SU-DHL-6 (cell line): ENCODE measurements around the gene RASL10A.

Source experiments
- H2AFZ ChIP-seq: fragments of 200-600 bp; sonication (generic); 2 replicates; pipeline ENCODE4 v1.6.1; 2014; ENCODE audit warnings: low read depth, mild to moderate bottlenecking, moderate library complexity, mixed read lengths, antibody characterized with exemption, low read length; ENCODE audit not compliant: severe bottlenecking
- H3F3A ChIP-seq: fragments of 200-600 bp; shearing (Covaris generic); 2 replicates; pipeline ENCODE4 v1.6.0; 2016; ENCODE audit warnings: antibody characterized with exemption, mild to moderate bottlenecking; ENCODE audit not compliant: insufficient read depth
- H3K27ac ChIP-seq: fragments of 200-600 bp; sonication (generic); 2 replicates; pipeline ENCODE4 v1.5.1; 2016; ENCODE audit warnings: low read depth, mild to moderate bottlenecking, low read length, moderate library complexity, mixed read lengths
- H3K27me3 ChIP-seq: fragments of 200-600 bp; sonication (generic), shearing (Covaris generic); 2 replicates; pipeline ENCODE4 v1.6.0; 2014; ENCODE audit warnings: mild to moderate bottlenecking, low read length
- H3K36me3 ChIP-seq: fragments of 200-600 bp; sonication (generic); 2 replicates; pipeline ENCODE4 v1.6.1; 2014; ENCODE audit warnings: mild to moderate bottlenecking, low read length, mixed read lengths
- H3K4me2 ChIP-seq: fragments of 300-600, 200-600 bp; shearing (Covaris generic), sonication (generic); 2 replicates; pipeline ENCODE4 v1.6.0; 2014; ENCODE audit warnings: low read length, low read depth, mild to moderate bottlenecking; ENCODE audit not compliant: poor library complexity, severe bottlenecking
- H3K4me3 ChIP-seq: fragments of 200-600 bp; sonication (generic); 2 replicates; pipeline ENCODE4 v1.5.1; 2014; ENCODE audit warnings: antibody characterized with exemption, low read length, mild to moderate bottlenecking, mixed read lengths; ENCODE audit not compliant: insufficient read depth, poor library complexity, severe bottlenecking
- H3K79me2 ChIP-seq: fragments of 200-600 bp; sonication (generic); 2 replicates; pipeline ENCODE4 v1.6.1; 2014; ENCODE audit warnings: mild to moderate bottlenecking, low read length, moderate library complexity; ENCODE audit not compliant: insufficient read depth
- H3K9ac ChIP-seq: fragments of 200-600 bp; sonication (generic); 2 replicates; pipeline ENCODE4 v1.7.0; 2014; ENCODE audit warnings: mild to moderate bottlenecking, low read length
- H3K9me2 ChIP-seq: fragments of 200-600 bp; sonication (generic); replicated peaks from 2 replicates; pipeline ENCODE4 v1.6.1; 2014; ENCODE audit warnings: low read length; ENCODE audit not compliant: insufficient read depth
- H3K9me3 ChIP-seq: fragments of 200-600 bp; sonication (generic); 2 replicates; pipeline ENCODE4 v1.6.1; 2014; ENCODE audit warnings: low read length, mixed read lengths; ENCODE audit not compliant: insufficient read depth
- H4K20me1 ChIP-seq: fragments of 200-600 bp; sonication (generic); 2 replicates; pipeline ENCODE4 v1.6.1; 2014; ENCODE audit warnings: low read depth, mild to moderate bottlenecking, antibody characterized with exemption, low read length, moderate library complexity, mixed read lengths
- CTCF ChIP-seq: fragments of 200-600 bp; sonication (generic); IDR thresholded peaks from one replicate; pipeline ENCODE4 v1.5.1; 2017; ENCODE audit warnings: antibody characterized with exemption, mild to moderate bottlenecking, low read length, moderate library complexity; ENCODE audit not compliant: insufficient read depth, poor library complexity, severe bottlenecking
- EZH2phosphoT487 ChIP-seq: fragments of 200-600 bp; sonication (generic), shearing (Covaris generic); conservative IDR thresholded peaks from 2 replicates; pipeline ENCODE4 v1.6.1; 2018; ENCODE audit warnings: mild to moderate bottlenecking, antibody characterized with exemption, low read length, moderate library complexity, mixed read lengths

The RASL10A gene

GRCh38 chr22:29307596-29308147, 7.8 kb downstream of the RASL10A start:
- no peak overlapping the region for H3K27ac ChIP-seq
- no peak overlapping the region for H3K9ac ChIP-seq
- no peak overlapping the region for H3K4me3 ChIP-seq
- no peak for TF ChIP-seq CTCF
- no peak for TF ChIP-seq EZH2phosphoT487
- H3K4me2 ChIP-seq = no peak overlapping the region
- H3F3A ChIP-seq = no peaks in the 10 kb centered on the region
- H3K27me3 ChIP-seq = no peaks in the 10 kb centered on the region
- no peaks in the 10 kb centered on the region for H4K20me1 ChIP-seq
- no peaks in the 10 kb centered on the region for H3K9me3 ChIP-seq
- no peaks in the 10 kb centered on the region for H3K9me2 ChIP-seq
- no peaks in the 10 kb centered on the region for H3K36me3 ChIP-seq
- no peak overlapping the region for H2AFZ ChIP-seq
- H3K79me2 ChIP-seq = no peaks in the 10 kb centered on the region

GRCh38 chr22:29306835-29307595, 8.5 kb downstream of the RASL10A start:
- no peaks in the 10 kb centered on the region for H3K9me2 ChIP-seq
- no peaks in the 10 kb centered on the region for H3K27me3 ChIP-seq
- H3K4me2 ChIP-seq = peak overlapping the region; percentile 1
- no peak for TF ChIP-seq CTCF
- TF ChIP-seq EZH2phosphoT487 = no peak
- no peaks in the 10 kb centered on the region for H4K20me1 ChIP-seq
- no peak overlapping the region for H3K27ac ChIP-seq
- H3F3A ChIP-seq = 0 out of 2 replicates have a peak, but pooled peaks cover 3% of the 10 kb centered on the region
- H3K9me3 ChIP-seq = no peaks in the 10 kb centered on the region
- no peaks in the 10 kb centered on the region for H3K79me2 ChIP-seq
- no peak overlapping the region for H3K4me3 ChIP-seq
- H3K9ac ChIP-seq = no peak overlapping the region
- H3K36me3 ChIP-seq = no peaks in the 10 kb centered on the region
- H2AFZ ChIP-seq = no peak overlapping the region

- H3K9ac ChIP-seq = no peak within 1 kb of the TSS
- no peak within 1 kb of the TSS for H3K27ac ChIP-seq
- H3K4me2 ChIP-seq = peak within 1 kb of the TSS; percentile 1
- TF ChIP-seq CTCF (no peak), EZH2phosphoT487 (no peak)
- H3K79me2 ChIP-seq = no peaks in the 10 kb centered on the region
- no peaks in the 10 kb centered on the region for H3K9me2 ChIP-seq
- no peak within 1 kb of the TSS for H2AFZ ChIP-seq
- no peak within 1 kb of the TSS for H3K4me3 ChIP-seq
- no peaks in the 10 kb centered on the region for H3K27me3 ChIP-seq
- H3F3A ChIP-seq = peaks cover 7% of the 10 kb centered on the region; the same call in 1 of the 2 replicates
- H4K20me1 ChIP-seq = no peaks in the 10 kb centered on the region
- no peaks in the 10 kb centered on the region for H3K9me3 ChIP-seq
- no peaks in the 10 kb centered on the region for H3K36me3 ChIP-seq
Observed at GRCh38 chr22:29306175-29306834, 9.2 kb downstream of the RASL10A start, which contains the start of gene GAS2L1. Gene GAS2L1, plus strand, starts transcription at chr22:29306650. Its CDS starts 1,456 bp downstream, at chr22:29308106.
